ENCODE results near the gene RPL13. TPM values are rescaled to one million over a fixed set of nuclear protein-coding genes. Genes with fewer than 3 reads are reported as not detected.

RPL13 gene
- total and polyA plus RNA-seq, 7 donors, result 3,641 to 19,173 (median 7,437) TPM

GRCh38 chr16:89546781-89547180 is 13.7 kb upstream of the RPL13 start:
- DNase-seq, result no peak
- H3K36me3 ChIP-seq, result peaks cover 13 to 89% (median 55%) of the 10 kb centered on the region in 4 donors

DNA sequence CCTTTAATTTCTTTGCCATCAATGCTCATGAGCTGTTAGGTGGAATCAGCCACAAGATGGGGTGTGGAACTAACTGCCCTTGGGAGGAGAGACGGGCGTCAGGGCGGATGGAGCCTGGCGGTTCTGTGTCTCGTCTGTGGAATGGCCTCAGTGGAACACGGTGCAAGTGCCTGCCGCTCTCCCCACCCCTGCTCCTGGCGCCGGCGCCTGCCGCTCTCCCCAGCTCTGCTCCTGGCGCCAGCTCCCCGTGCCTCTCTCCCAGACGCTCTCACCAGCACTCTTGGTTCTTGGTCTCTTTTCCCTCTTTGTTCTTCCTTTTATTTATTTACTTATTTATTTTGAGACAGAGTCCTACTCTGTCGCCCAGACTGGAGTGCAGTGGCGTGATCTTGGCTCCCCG is 13.2 kb upstream of the RPL13 start:
- no peak for DNase-seq
- no peaks in the 10 kb centered on the region for H3K27me3 ChIP-seq
- no peak overlapping the region for H3K4me3 ChIP-seq
- H3K36me3 ChIP-seq, result peaks cover 13 to 89% (median 56%) of the 10 kb centered on the region in 4 donors
- no peaks in the 10 kb centered on the region for H3K9me3 ChIP-seq
- intact Hi-C loops (cut with DNase I), result no loop called here
- no peak overlapping the region for H3K27ac ChIP-seq
- no peak for TF ChIP-seq EP300 (IDR thresholded peaks at IDR 0.05)
- TF ChIP-seq, protein P1, sequence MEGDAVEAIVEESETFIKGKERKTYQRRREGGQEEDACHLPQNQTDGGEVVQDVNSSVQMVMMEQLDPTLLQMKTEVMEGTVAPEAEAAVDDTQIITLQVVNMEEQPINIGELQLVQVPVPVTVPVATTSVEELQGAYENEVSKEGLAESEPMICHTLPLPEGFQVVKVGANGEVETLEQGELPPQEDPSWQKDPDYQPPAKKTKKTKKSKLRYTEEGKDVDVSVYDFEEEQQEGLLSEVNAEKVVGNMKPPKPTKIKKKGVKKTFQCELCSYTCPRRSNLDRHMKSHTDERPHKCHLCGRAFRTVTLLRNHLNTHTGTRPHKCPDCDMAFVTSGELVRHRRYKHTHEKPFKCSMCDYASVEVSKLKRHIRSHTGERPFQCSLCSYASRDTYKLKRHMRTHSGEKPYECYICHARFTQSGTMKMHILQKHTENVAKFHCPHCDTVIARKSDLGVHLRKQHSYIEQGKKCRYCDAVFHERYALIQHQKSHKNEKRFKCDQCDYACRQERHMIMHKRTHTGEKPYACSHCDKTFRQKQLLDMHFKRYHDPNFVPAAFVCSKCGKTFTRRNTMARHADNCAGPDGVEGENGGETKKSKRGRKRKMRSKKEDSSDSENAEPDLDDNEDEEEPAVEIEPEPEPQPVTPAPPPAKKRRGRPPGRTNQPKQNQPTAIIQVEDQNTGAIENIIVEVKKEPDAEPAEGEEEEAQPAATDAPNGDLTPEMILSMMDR (IDR thresholded peaks at IDR 0.05), result no peak
- TF ChIP-seq POLR2A (IDR thresholded peaks at IDR 0.05), result no peak
- TF ChIP-seq POLR2AphosphoS5 (IDR thresholded peaks at IDR 0.05), result no peak
- WGBS, 2 donors, result 95 to 97% methylated on average over 17 of the region's 17 CpGs
- H3K4me1 ChIP-seq, result no peaks in the 10 kb centered on the region

More at GRCh38 chr16:89546781-89547180, 13.7 kb upstream of the RPL13 start:
- intact Hi-C loops (cut with DNase I), result no loop called here
- no peaks in the 10 kb centered on the region for H3K27me3 ChIP-seq
- H3K9me3 ChIP-seq, result no peaks in the 10 kb centered on the region
- no peaks in the 10 kb centered on the region for H3K4me1 ChIP-seq
- WGBS, 2 donors, result 91 to 94% methylated on average over 19 of the region's 19 CpGs
- TF ChIP-seq EP300 (IDR thresholded peaks at IDR 0.05) (no peak), POLR2AphosphoS5 (IDR thresholded peaks at IDR 0.05) (no peak), POLR2A (IDR thresholded peaks at IDR 0.05) (no peak)
- TF ChIP-seq, protein P1 (IDR thresholded peaks at IDR 0.05), result no peak
- no peak overlapping the region for H3K4me3 ChIP-seq
- no peak overlapping the region for H3K27ac ChIP-seq

DNA sequence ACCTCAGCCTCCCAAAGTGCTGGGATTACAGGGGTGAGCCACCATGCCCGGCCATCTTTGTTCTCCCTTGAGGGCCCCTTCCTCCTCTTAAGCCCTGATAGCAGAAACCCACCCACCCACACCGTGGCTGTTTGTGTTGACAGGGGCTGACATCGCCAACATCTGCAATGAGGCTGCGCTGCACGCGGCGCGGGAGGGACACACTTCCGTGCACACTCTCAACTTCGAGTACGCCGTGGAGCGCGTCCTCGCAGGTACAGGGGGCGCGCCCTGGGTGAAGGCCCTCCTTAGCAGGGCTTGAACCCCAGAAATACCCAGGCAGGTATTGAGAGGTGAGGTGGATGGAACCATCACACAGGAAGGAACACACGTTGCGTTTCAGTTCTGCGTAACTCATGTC is 12.6 kb upstream of the RPL13 start:
- Histone ChIP-seq H3K36me3 (peaks cover 13 to 91% (median 60%) of the 10 kb centered on the region in 4 donors), H3K4me1 (no peaks in the 10 kb centered on the region), H3K9me3 (no peaks in the 10 kb centered on the region), H3K27ac (no peak overlapping the region), H3K27me3 (no peaks in the 10 kb centered on the region), H3K4me3 (no peak overlapping the region)
- DNase-seq, result no peak
- intact Hi-C loops (cut with DNase I), result no loop called here
- TF ChIP-seq POLR2A (IDR thresholded peaks at IDR 0.05) (no peak), POLR2AphosphoS5 (IDR thresholded peaks at IDR 0.05) (no peak), EP300 (IDR thresholded peaks at IDR 0.05) (no peak)
- TF ChIP-seq, protein P1 (IDR thresholded peaks at IDR 0.05), result no peak
- WGBS, 2 donors, result 96 to 97% methylated on average over 20 of the region's 20 CpGs

GRCh38 chr16:89548344-89549006 is 12.0 kb upstream of the RPL13 start:
- TF ChIP-seq, protein P1 (IDR thresholded peaks at IDR 0.05), result no peak
- no peak for TF ChIP-seq POLR2A (IDR thresholded peaks at IDR 0.05)
- no peak for TF ChIP-seq EP300 (IDR thresholded peaks at IDR 0.05)
- no peak for TF ChIP-seq POLR2AphosphoS5 (IDR thresholded peaks at IDR 0.05)
- no peaks in the 10 kb centered on the region for H3K4me1 ChIP-seq
- no peaks in the 10 kb centered on the region for H3K9me3 ChIP-seq
- H3K36me3 ChIP-seq, result peaks cover 13 to 98% (median 63%) of the 10 kb centered on the region in 4 donors
- H3K27me3 ChIP-seq, result no peaks in the 10 kb centered on the region
- intact Hi-C loops (cut with DNase I), result no loop called here
- DNase-seq, result no peak
- no peak overlapping the region for H3K27ac ChIP-seq
- H3K4me3 ChIP-seq, result no peak overlapping the region
- WGBS, 2 donors, result 84 to 92% methylated on average over 28 of the region's 28 CpGs

Measured in sigmoid colon (tissue), 7 donors.